Measurements from ENCODE around the gene TSHZ2.

TSHZ2 gene

DNA sequence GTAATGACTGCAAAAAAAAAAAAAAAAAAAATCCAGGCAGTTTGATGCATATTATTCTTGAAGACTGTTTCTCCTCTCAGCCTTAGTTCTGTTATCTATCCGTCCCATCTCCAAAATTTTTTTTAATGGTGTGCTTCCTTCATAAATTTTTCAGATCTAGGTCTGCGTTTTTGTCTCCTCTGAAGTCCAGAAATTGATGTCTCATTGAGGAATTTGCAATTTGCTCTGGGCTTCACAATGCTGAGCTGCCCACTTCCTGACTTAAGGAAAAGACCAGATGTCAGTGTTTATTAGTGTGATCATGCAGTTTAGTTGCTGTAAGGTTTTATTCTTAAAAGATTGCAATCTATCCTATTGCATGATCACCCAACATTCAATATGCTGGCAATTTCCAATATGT, 323.9 kb downstream of the TSHZ2 start:
- no peak overlapping the region for H3K4me3 ChIP-seq (ENCODE audit: extremely low read depth, insufficient read depth, low read length, poor library complexity, severe bottlenecking)
- no peaks in the 10 kb centered on the region for H3K4me1 ChIP-seq (ENCODE audit: control insufficient read depth, insufficient read depth, low read length, poor library complexity, severe bottlenecking)
- H3K9me3 ChIP-seq (ENCODE audit: control insufficient read depth, low read length), result no peaks in the 10 kb centered on the region
- H3K27ac ChIP-seq (ENCODE audit: low read depth, low read length, severe bottlenecking), result no peak overlapping the region
- H3K36me3 ChIP-seq (ENCODE audit: control insufficient read depth, insufficient read depth, low read length), result no peaks in the 10 kb centered on the region
- WGBS, 2 experiments (ENCODE audit: insufficient coverage in 2 of 2), result 75 to 83% methylated on average over 1 to 2 of the region's 2 CpGs

GRCh38 chr20:53296451-53297153, 324.4 kb downstream of the TSHZ2 start:
- H3K4me3 ChIP-seq (ENCODE audit: extremely low read depth, insufficient read depth, low read length, poor library complexity, severe bottlenecking), result no peak overlapping the region
- H3K4me1 ChIP-seq (ENCODE audit: control insufficient read depth, insufficient read depth, low read length, poor library complexity, severe bottlenecking), result no peaks in the 10 kb centered on the region
- no peaks in the 10 kb centered on the region for H3K36me3 ChIP-seq (ENCODE audit: control insufficient read depth, insufficient read depth, low read length)
- H3K9me3 ChIP-seq (ENCODE audit: control insufficient read depth, low read length), result no peaks in the 10 kb centered on the region
- WGBS, 2 experiments (ENCODE audit: insufficient coverage in 2 of 2), result 91 to 92% methylated on average over 1 to 2 of the region's 2 CpGs
- H3K27ac ChIP-seq (ENCODE audit: low read depth, low read length, severe bottlenecking), result no peak overlapping the region

- Histone ChIP-seq H3K4me3 (ENCODE audit: extremely low read depth, insufficient read depth, low read length, poor library complexity, severe bottlenecking) (no peak overlapping the region), H3K36me3 (ENCODE audit: control insufficient read depth, insufficient read depth, low read length) (no peaks in the 10 kb centered on the region), H3K9me3 (ENCODE audit: control insufficient read depth, low read length) (no peaks in the 10 kb centered on the region), H3K4me1 (ENCODE audit: control insufficient read depth, insufficient read depth, low read length, poor library complexity, severe bottlenecking) (no peaks in the 10 kb centered on the region), H3K27ac (ENCODE audit: low read depth, low read length, severe bottlenecking) (no peak overlapping the region)
- 93 to 95% methylated on average over 6 to 7 of the region's 7 CpGs for WGBS, 2 experiments (ENCODE audit: insufficient coverage in 2 of 2)
These were observed 325.0 kb downstream of the TSHZ2 start for GRCh38 chr20:53297154-53297529.

DNA sequence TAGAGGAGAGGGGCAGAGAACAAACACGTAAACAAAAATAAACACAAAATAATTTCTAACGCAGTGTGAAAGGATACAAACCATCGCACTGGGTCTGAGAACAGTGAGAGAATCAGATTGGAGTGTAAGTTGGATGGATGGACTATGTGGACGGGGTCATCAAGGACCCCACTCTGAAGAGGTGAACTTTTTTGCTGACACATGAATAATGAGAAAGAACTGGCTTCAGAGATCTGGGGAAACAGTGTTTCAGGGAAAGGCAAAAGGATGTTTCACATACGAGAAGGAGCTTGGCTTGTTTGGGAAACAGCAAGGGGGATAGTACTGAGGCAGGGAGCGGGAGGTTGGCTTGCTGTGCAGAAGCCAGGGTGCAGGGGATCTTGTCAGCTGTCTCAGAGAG, 326.1 kb downstream of the TSHZ2 start:
- Histone ChIP-seq H3K36me3 (ENCODE audit: control insufficient read depth, insufficient read depth, low read length) (no peaks in the 10 kb centered on the region), H3K4me3 (ENCODE audit: extremely low read depth, insufficient read depth, low read length, poor library complexity, severe bottlenecking) (no peak overlapping the region), H3K27ac (ENCODE audit: low read depth, low read length, severe bottlenecking) (no peak overlapping the region), H3K9me3 (ENCODE audit: control insufficient read depth, low read length) (no peaks in the 10 kb centered on the region), H3K4me1 (ENCODE audit: control insufficient read depth, insufficient read depth, low read length, poor library complexity, severe bottlenecking) (no peaks in the 10 kb centered on the region)
- 89 to 94% methylated on average over 4 to 5 of the region's 6 CpGs for WGBS, 2 experiments (ENCODE audit: insufficient coverage in 2 of 2)

GRCh38 chr20:53298911-53299310, 326.8 kb downstream of the TSHZ2 start:
- no peak overlapping the region for H3K27ac ChIP-seq (ENCODE audit: low read depth, low read length, severe bottlenecking)
- no peak overlapping the region for H3K4me3 ChIP-seq (ENCODE audit: extremely low read depth, insufficient read depth, low read length, poor library complexity, severe bottlenecking)
- no peaks in the 10 kb centered on the region for H3K4me1 ChIP-seq (ENCODE audit: control insufficient read depth, insufficient read depth, low read length, poor library complexity, severe bottlenecking)
- no peaks in the 10 kb centered on the region for H3K9me3 ChIP-seq (ENCODE audit: control insufficient read depth, low read length)
- no peaks in the 10 kb centered on the region for H3K36me3 ChIP-seq (ENCODE audit: control insufficient read depth, insufficient read depth, low read length)
- WGBS, 2 experiments (ENCODE audit: insufficient coverage in 2 of 2), result 100% methylated on average over 1 of the region's 1 CpG; no CpG with 5 or more reads in 1 of the 2 experiments

GRCh38 chr20:53299831-53300230, 327.7 kb downstream of the TSHZ2 start:
- WGBS, 2 experiments (ENCODE audit: insufficient coverage in 2 of 2), result 56 to 75% methylated on average over 2 of the region's 4 CpGs
- no peaks in the 10 kb centered on the region for H3K36me3 ChIP-seq (ENCODE audit: control insufficient read depth, insufficient read depth, low read length)
- no peaks in the 10 kb centered on the region for H3K4me1 ChIP-seq (ENCODE audit: control insufficient read depth, insufficient read depth, low read length, poor library complexity, severe bottlenecking)
- H3K9me3 ChIP-seq (ENCODE audit: control insufficient read depth, low read length), result no peaks in the 10 kb centered on the region
- H3K4me3 ChIP-seq (ENCODE audit: extremely low read depth, insufficient read depth, low read length, poor library complexity, severe bottlenecking), result no peak overlapping the region
- H3K27ac ChIP-seq (ENCODE audit: low read depth, low read length, severe bottlenecking), result no peak overlapping the region

DNA sequence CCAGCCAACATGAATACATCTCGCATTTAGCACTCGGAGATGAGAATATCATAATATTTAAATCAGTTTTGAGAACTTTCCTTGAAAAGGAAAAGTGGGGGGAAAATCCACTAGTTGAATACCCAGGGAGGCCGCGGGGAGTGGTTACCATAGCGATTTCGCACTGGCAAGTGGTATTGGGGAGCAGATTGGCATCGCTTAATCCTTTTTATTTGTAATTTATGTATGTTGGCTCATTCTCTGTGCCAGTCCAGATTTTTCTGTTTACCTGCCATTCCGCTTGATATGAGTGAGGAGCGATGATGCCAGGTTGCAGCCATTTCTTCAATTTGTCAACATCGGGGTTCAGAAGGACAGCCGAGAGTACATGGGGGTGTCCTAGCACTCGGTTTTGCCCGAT, 329.7 kb downstream of the TSHZ2 start:
- Histone ChIP-seq H3K9me3 (ENCODE audit: control insufficient read depth, low read length) (no peaks in the 10 kb centered on the region), H3K36me3 (ENCODE audit: control insufficient read depth, insufficient read depth, low read length) (no peaks in the 10 kb centered on the region), H3K4me1 (ENCODE audit: control insufficient read depth, insufficient read depth, low read length, poor library complexity, severe bottlenecking) (no peaks in the 10 kb centered on the region), H3K27ac (ENCODE audit: low read depth, low read length, severe bottlenecking) (no peak overlapping the region), H3K4me3 (ENCODE audit: extremely low read depth, insufficient read depth, low read length, poor library complexity, severe bottlenecking) (no peak overlapping the region)
- WGBS, 2 experiments (ENCODE audit: insufficient coverage in 2 of 2), result 93 to 98% methylated on average over 9 to 10 of the region's 13 CpGs

GRCh38 chr20:53302695-53303412, 330.7 kb downstream of the TSHZ2 start:
- H3K36me3 ChIP-seq (ENCODE audit: control insufficient read depth, insufficient read depth, low read length), result no peaks in the 10 kb centered on the region
- H3K27ac ChIP-seq (ENCODE audit: low read depth, low read length, severe bottlenecking), result no peak overlapping the region
- no peaks in the 10 kb centered on the region for H3K4me1 ChIP-seq (ENCODE audit: control insufficient read depth, insufficient read depth, low read length, poor library complexity, severe bottlenecking)
- H3K9me3 ChIP-seq (ENCODE audit: control insufficient read depth, low read length), result no peaks in the 10 kb centered on the region
- WGBS, 2 experiments (ENCODE audit: insufficient coverage in 2 of 2), result 92 to 97% methylated on average over 4 to 5 of the region's 8 CpGs
- no peak overlapping the region for H3K4me3 ChIP-seq (ENCODE audit: extremely low read depth, insufficient read depth, low read length, poor library complexity, severe bottlenecking)

- Histone ChIP-seq H3K9me3 (ENCODE audit: control insufficient read depth, low read length) (no peaks in the 10 kb centered on the region), H3K27ac (ENCODE audit: low read depth, low read length, severe bottlenecking) (no peak overlapping the region), H3K4me1 (ENCODE audit: control insufficient read depth, insufficient read depth, low read length, poor library complexity, severe bottlenecking) (no peaks in the 10 kb centered on the region), H3K4me3 (ENCODE audit: extremely low read depth, insufficient read depth, low read length, poor library complexity, severe bottlenecking) (no peak overlapping the region), H3K36me3 (ENCODE audit: control insufficient read depth, insufficient read depth, low read length) (no peaks in the 10 kb centered on the region)
- 79 to 100% methylated on average over 2 to 3 of the region's 4 CpGs for WGBS, 2 experiments (ENCODE audit: insufficient coverage in 2 of 2)
These were observed 331.2 kb downstream of the TSHZ2 start for GRCh38 chr20:53303413-53303760.

- no peak overlapping the region for H3K27ac ChIP-seq (ENCODE audit: low read depth, low read length, severe bottlenecking)
- no peak overlapping the region for H3K4me3 ChIP-seq (ENCODE audit: extremely low read depth, insufficient read depth, low read length, poor library complexity, severe bottlenecking)
- no peaks in the 10 kb centered on the region for H3K4me1 ChIP-seq (ENCODE audit: control insufficient read depth, insufficient read depth, low read length, poor library complexity, severe bottlenecking)
- 80 to 95% methylated on average over 1 to 3 of the region's 3 CpGs for WGBS, 2 experiments (ENCODE audit: insufficient coverage in 2 of 2)
- no peaks in the 10 kb centered on the region for H3K36me3 ChIP-seq (ENCODE audit: control insufficient read depth, insufficient read depth, low read length)
- H3K9me3 ChIP-seq (ENCODE audit: control insufficient read depth, low read length), result no peaks in the 10 kb centered on the region
These were observed 332.0 kb downstream of the TSHZ2 start for GRCh38 chr20:53304146-53304545.

DNA sequence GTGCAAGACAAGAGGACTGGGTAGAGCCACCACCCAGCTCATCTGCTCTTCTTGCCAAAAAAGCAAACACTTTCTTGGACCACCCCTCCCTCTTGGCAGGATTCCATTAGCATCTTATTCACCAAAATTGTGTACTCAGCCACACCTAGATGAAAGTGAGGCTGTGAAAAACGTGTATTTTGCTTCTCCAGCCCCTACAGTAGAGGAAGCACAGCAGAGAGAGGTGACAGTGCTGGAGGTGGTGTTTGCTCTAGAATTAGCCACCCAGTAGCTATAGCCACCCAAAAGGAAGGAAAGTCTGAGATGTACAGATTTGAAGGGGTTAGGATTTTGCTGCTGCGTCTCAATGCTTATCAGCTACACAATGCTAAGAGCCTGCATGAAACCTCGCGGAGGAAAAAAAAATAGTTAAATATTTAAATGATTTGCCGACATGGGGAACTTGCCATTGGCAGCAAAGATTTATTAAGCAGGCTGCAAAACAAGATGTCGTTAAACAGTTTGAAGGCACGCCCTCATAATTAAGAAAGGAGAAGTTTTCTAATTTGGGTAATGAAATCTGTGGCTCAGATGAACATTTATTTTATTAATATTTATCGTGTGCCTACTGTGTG, 334.1 kb downstream of the TSHZ2 start:
- WGBS, 2 experiments (ENCODE audit: insufficient coverage in 2 of 2), result 83 to 97% methylated on average over 3 to 6 of the region's 8 CpGs
- Histone ChIP-seq H3K4me1 (ENCODE audit: control insufficient read depth, insufficient read depth, low read length, poor library complexity, severe bottlenecking) (no peaks in the 10 kb centered on the region), H3K36me3 (ENCODE audit: control insufficient read depth, insufficient read depth, low read length) (no peaks in the 10 kb centered on the region), H3K4me3 (ENCODE audit: extremely low read depth, insufficient read depth, low read length, poor library complexity, severe bottlenecking) (no peak overlapping the region), H3K27ac (ENCODE audit: low read depth, low read length, severe bottlenecking) (no peak overlapping the region), H3K9me3 (ENCODE audit: control insufficient read depth, low read length) (no peaks in the 10 kb centered on the region)
